ENCODE data around the gene MED25.

The MED25 gene

GRCh38 chr19:49799271-49799797 is 18.8 kb upstream of the MED25 start:
- DNase-seq (ENCODE audit: low read depth): no peak

- DNase-seq (ENCODE audit: low read depth): no peak
These were observed 18.2 kb upstream of the MED25 start for GRCh38 chr19:49799798-49800376.

GRCh38 chr19:49800771-49801170 is 17.3 kb upstream of the MED25 start:
- no peak for DNase-seq (ENCODE audit: low read depth)

- no peak for DNase-seq (ENCODE audit: low read depth)
These were observed 16.6 kb upstream of the MED25 start for GRCh38 chr19:49801401-49801888.

- DNase-seq (ENCODE audit: low read depth): no peak
These were observed 16.0 kb upstream of the MED25 start for GRCh38 chr19:49801966-49802661.

GRCh38 chr19:49802836-49803528 is 15.1 kb upstream of the MED25 start:
- DNase-seq (ENCODE audit: low read depth): no peak

GRCh38 chr19:49803529-49803856 is 14.6 kb upstream of the MED25 start:
- no peak for DNase-seq (ENCODE audit: low read depth)

GRCh38 chr19:49805822-49806619 is 12.1 kb upstream of the MED25 start:
- no peak for DNase-seq (ENCODE audit: low read depth)

- no peak for DNase-seq (ENCODE audit: low read depth)
These were observed 11.5 kb upstream of the MED25 start for GRCh38 chr19:49806620-49806959.

GRCh38 chr19:49807058-49807903 is 10.8 kb upstream of the MED25 start:
- DNase-seq (ENCODE audit: low read depth): no peak

GRCh38 chr19:49807904-49808675 is 10.0 kb upstream of the MED25 start:
- no peak for DNase-seq (ENCODE audit: low read depth)

- peak; percentile 64 for DNase-seq (ENCODE audit: low read depth)
These were observed 9.4 kb upstream of the MED25 start for GRCh38 chr19:49808711-49809159.

- DNase-seq (ENCODE audit: low read depth): peak; percentile 33
These were observed 8.7 kb upstream of the MED25 start for GRCh38 chr19:49809160-49809940.

- DNase-seq (ENCODE audit: low read depth): no peak
These were observed 8.1 kb upstream of the MED25 start for GRCh38 chr19:49809941-49810389.

- no peak for DNase-seq (ENCODE audit: low read depth)
These were observed 6.8 kb upstream of the MED25 start for GRCh38 chr19:49811328-49811727.

GRCh38 chr19:49812452-49812996 is 5.6 kb upstream of the MED25 start:
- DNase-seq (ENCODE audit: low read depth): no peak

- peak; percentile 78 for DNase-seq (ENCODE audit: low read depth)
These were observed 4.9 kb upstream of the MED25 start, which contains the start of gene FUZ for GRCh38 chr19:49812997-49813861. Gene FUZ (minus strand): TSS chr19:49813292. CDS start chr19:49813106, 186 bp downstream.

- DNase-seq (ENCODE audit: low read depth): no peak
These were observed 4.1 kb upstream of the MED25 start for GRCh38 chr19:49814010-49814409.
